Thymus (tissue), 11 donors: ENCODE measurements around the gene CALN1. TPM values are rescaled to one million over a fixed set of nuclear protein-coding genes. Genes with fewer than 3 reads are reported as not detected.
A peak's percentile ranks its signal among the peaks of the same experiment; 100 is the strongest.
"Not testable (repeated sequence)": the region's sequence is repeated elsewhere in the genome, so short reads cannot be mapped to it uniquely, and the experiment has no call there.

Experiments used
- DNase-seq, 9 donors: peaks; one replicate each; pipeline ENCODE4 v3.0.0-alpha.2; 2013; ENCODE audit warnings: low spot score in 9 of 9, low read depth in 6 of 9, missing footprints in 1 of 9
- H3K27ac ChIP-seq, 2 donors: one replicate each; pipeline ENCODE4 v1.5.1; 2013; ENCODE audit warnings: control low read depth in 1 of 2, low read depth in 1 of 2, low read length in 1 of 2, mild to moderate bottlenecking in 1 of 2, moderate library complexity in 1 of 2
- H3K27me3 ChIP-seq, 2 donors: one replicate each; pipeline ENCODE4 v1.5.1; 2013; ENCODE audit warnings: low read length in 1 of 2; ENCODE audit not compliant: control insufficient read depth in 2 of 2, insufficient read depth in 1 of 2
- H3K36me3 ChIP-seq, 2 donors: one replicate each; pipeline ENCODE4 v1.5.1; 2013; ENCODE audit warnings: low read length in 1 of 2, mild to moderate bottlenecking in 1 of 2, moderate library complexity in 1 of 2; ENCODE audit not compliant: control insufficient read depth in 2 of 2, insufficient read depth in 2 of 2
- H3K4me1 ChIP-seq, 2 donors: one replicate each; pipeline ENCODE4 v1.5.1; 2013; ENCODE audit warnings: low read length in 2 of 2; ENCODE audit not compliant: control insufficient read depth in 2 of 2, insufficient read depth in 2 of 2
- H3K4me3 ChIP-seq, 2 donors: one replicate each; pipeline ENCODE4 v1.5.1; 2013; ENCODE audit warnings: low read length in 2 of 2, control low read depth in 1 of 2, mild to moderate bottlenecking in 1 of 2
- H3K9me3 ChIP-seq, 2 donors: one replicate each; pipeline ENCODE4 v1.5.1; 2013; ENCODE audit warnings: low read length in 1 of 2, mild to moderate bottlenecking in 1 of 2; ENCODE audit not compliant: control insufficient read depth in 2 of 2, insufficient read depth in 1 of 2
- WGBS: extraction: QIAGEN DNeasy Blood & Tissue Kit; methylation state at CpG from one replicate; pipeline ENCODE4 v1.1.7; 2013; 5-methylcytosine and 5-hydroxymethylcytosine counted together
- polyA plus RNA-seq: library from polyadenylated mRNA; stranded (reverse); fragments of 200-250 nt; gene quantifications from one replicate; pipeline ENCODE4 v1.2.3, GENCODE V29; 2013
- total RNA-seq: library from RNA; stranded (reverse); fragments of 120-200 nt; gene quantifications from one replicate; pipeline ENCODE4 v1.2.4, GENCODE V29; 2013
- donor health status: healthy.

CALN1 gene
- total and polyA plus RNA-seq, 2 donors = 9.0 to 36.8 TPM

GRCh38 chr7:72230281-72230680 is 181.9 kb downstream of the CALN1 start:
- peaks cover 8 to 27% of the 10 kb centered on the region in 2 donors for H3K36me3 ChIP-seq
- H3K4me1 ChIP-seq = peaks cover 2 to 9% of the 10 kb centered on the region in 2 donors
- WGBS = 94% methylated on average over 4 of the region's 4 CpGs
- peak overlapping the region in 1 of 2 donors; percentile 26 for H3K27ac ChIP-seq
- no peak overlapping the region for H3K4me3 ChIP-seq
- DNase-seq = no peak
- H3K27me3 ChIP-seq = no peaks in the 10 kb centered on the region
- H3K9me3 ChIP-seq = no peaks in the 10 kb centered on the region

DNA sequence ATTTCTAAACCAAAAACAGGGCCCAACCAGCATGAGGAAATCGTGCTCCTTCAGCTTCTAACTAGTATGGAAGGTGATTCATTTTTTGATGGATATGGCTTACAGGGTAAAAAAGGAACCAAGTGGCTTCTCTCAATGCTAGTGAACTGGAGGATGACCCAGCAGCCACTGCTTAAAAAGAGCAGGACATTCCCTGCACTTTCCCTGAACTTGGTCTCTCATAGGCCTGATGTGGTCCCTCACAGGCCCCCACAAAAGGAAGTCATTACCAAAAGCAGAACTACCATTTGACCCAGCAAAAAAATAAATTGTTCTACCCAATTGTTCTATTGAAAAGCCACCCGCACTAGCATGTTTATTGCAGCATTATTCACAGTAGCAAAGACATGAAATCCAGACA is 188.8 kb downstream of the CALN1 start:
- Histone ChIP-seq H3K36me3 (peaks cover 16 to 41% of the 10 kb centered on the region in 2 donors), H3K4me1 (no peaks in the 10 kb centered on the region), H3K27me3 (no peaks in the 10 kb centered on the region), H3K27ac (no peak overlapping the region), H3K4me3 (no peak overlapping the region), H3K9me3 (peaks cover 2 to 6% of the 10 kb centered on the region in 2 donors)
- WGBS = 85% methylated on average over 2 of the region's 2 CpGs
- no peak for DNase-seq

DNA sequence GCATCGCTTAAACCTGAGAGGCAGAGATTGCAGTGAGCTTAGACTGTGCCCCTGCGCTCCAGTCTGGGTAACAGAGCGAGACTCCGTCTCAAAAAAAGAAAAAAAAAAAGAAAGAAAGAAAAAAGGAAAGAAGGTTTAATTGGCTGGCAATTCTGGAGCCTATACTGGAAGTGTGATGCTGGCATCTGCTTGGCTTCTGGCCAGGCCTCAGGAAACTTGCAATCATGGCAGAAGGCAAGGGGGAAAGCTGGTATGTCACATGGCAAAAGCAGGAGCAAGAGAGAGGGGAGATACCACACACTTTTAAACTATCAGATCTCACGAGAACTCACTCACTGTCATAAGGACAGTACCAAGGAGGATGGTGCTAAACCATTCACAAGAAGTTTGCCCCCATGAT is 190.0 kb downstream of the CALN1 start:
- no peak overlapping the region for H3K4me3 ChIP-seq
- no peak overlapping the region for H3K27ac ChIP-seq
- peaks cover 16 to 35% of the 10 kb centered on the region in 2 donors for H3K36me3 ChIP-seq
- H3K9me3 ChIP-seq = peaks cover 2 to 6% of the 10 kb centered on the region in 2 donors
- DNase-seq = no peak
- 96% methylated on average over 5 of the region's 5 CpGs for WGBS
- H3K4me1 ChIP-seq = no peaks in the 10 kb centered on the region
- H3K27me3 ChIP-seq = no peaks in the 10 kb centered on the region

DNA sequence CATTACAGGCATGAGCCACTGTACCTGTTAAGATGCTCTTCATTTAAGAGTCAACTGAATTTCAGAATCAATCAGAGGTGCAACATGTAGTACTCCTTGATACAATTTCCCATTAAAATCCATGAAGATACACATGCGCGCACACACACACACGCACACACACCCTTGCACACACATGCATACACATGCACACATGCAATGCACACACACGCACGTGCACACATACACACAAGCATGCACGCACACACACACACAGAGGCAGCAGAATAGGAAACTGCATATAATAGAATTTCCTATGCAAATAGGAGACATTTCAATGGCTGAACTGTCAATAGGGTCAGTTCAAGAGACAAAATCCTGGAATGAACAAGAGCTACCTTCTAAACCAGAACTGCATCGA is 192.6 kb downstream of the CALN1 start:
- Histone ChIP-seq H3K27ac (no peak overlapping the region), H3K36me3 (peaks cover 11 to 26% of the 10 kb centered on the region in 2 donors), H3K9me3 (peaks cover 2 to 6% of the 10 kb centered on the region in 2 donors), H3K4me3 (no peak overlapping the region), H3K27me3 (no peaks in the 10 kb centered on the region), H3K4me1 (no peaks in the 10 kb centered on the region)
- DNase-seq = no peak
- 99% methylated on average over 7 of the region's 7 CpGs for WGBS

- Histone ChIP-seq H3K9me3 (peaks cover 0 to 6% of the 10 kb centered on the region in 2 donors), H3K4me3 (no peak overlapping the region), H3K36me3 (peaks cover 6 to 22% of the 10 kb centered on the region in 2 donors), H3K27ac (no peak overlapping the region), H3K27me3 (no peaks in the 10 kb centered on the region), H3K4me1 (peaks cover 6 to 7% of the 10 kb centered on the region in 2 donors)
- no peak for DNase-seq
- WGBS = 89% methylated on average over 5 of the region's 5 CpGs
Observed at GRCh38 chr7:72217151-72217550, 195.0 kb downstream of the CALN1 start.

GRCh38 chr7:72213769-72214168 is 198.4 kb downstream of the CALN1 start:
- DNase-seq = no peak
- Histone ChIP-seq H3K27me3 (no peaks in the 10 kb centered on the region), H3K36me3 (peaks cover 6 to 21% of the 10 kb centered on the region in 2 donors), H3K27ac (no peak overlapping the region), H3K4me3 (no peak overlapping the region), H3K4me1 (peaks cover 6 to 7% of the 10 kb centered on the region in 2 donors), H3K9me3 (no peaks in the 10 kb centered on the region)
- WGBS = 98% methylated on average over 5 of the region's 5 CpGs

DNA sequence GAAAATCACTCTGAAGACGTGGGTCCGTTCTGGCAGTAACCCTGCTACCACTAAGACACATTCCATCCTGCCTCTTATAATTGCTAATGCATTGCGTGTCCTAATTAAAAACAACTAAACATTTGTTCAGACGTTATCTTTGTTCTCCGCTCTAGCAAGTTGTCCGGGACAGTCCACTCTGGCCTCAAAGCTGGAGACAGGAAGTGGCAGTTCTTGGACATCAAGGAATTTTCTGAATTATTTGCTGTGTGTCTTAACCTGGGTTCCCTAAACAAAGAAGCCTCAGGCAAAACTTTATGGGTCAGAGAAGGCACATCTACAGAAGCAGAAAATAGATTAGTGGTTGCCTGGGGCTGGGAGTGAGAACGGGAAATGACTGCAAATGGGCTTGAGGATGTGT is 199.1 kb downstream of the CALN1 start:
- peaks cover 6 to 21% of the 10 kb centered on the region in 2 donors for H3K36me3 ChIP-seq
- H3K27ac ChIP-seq = no peak overlapping the region
- no peak overlapping the region for H3K4me3 ChIP-seq
- WGBS = 96% methylated on average over 7 of the region's 7 CpGs
- no peak for DNase-seq
- no peaks in the 10 kb centered on the region for H3K9me3 ChIP-seq
- H3K27me3 ChIP-seq = no peaks in the 10 kb centered on the region
- peaks cover 6 to 7% of the 10 kb centered on the region in 2 donors for H3K4me1 ChIP-seq

DNA sequence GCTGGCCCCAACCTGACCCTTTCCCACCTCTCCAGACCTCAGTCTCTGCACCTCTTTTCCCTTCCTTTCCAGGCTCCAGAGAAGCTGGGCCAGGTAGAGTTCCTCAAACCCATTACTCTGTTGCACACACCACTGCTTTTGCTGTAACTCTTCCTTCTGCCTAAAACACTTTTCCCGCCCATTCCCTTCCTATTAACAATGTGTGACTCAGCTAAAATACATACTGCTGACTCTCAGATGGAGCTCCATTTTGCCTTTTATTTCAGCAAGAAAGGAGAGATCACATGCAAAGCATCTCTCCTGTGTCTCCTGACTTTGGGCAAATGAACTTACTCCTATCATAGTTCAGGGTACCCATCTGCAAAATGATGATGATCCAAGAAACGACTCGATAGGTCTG is 201.0 kb downstream of the CALN1 start:
- no peak overlapping the region for H3K27ac ChIP-seq
- H3K36me3 ChIP-seq = peaks cover 6 to 18% of the 10 kb centered on the region in 2 donors
- H3K4me1 ChIP-seq = peaks cover 6 to 7% of the 10 kb centered on the region in 2 donors
- H3K9me3 ChIP-seq = no peaks in the 10 kb centered on the region
- no peak for DNase-seq
- WGBS = 99% methylated on average over 3 of the region's 3 CpGs
- H3K27me3 ChIP-seq = no peaks in the 10 kb centered on the region
- no peak overlapping the region for H3K4me3 ChIP-seq

DNA sequence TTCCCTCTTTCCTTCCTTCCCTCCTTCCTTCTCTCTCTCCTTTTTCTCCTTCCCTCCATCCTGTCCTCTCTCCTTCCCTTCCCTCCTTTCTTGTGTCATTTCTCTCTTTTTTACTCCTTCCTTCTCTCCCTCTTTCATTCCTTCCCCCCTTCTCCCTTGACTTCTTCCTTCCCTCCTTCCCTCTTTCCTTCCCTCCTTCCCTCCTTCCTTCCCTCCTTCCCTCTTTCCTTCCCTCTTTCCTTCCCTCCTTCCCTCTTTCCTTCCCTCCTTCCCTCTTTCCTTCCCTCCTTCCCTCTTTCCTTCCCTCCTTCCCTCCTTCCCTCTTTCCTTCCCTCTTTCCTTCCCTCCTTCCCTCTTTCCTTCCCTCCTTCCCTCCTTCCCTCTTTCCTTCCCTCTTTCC is 203.1 kb downstream of the CALN1 start:
- DNase-seq, H3K4me3 ChIP-seq, H3K27ac ChIP-seq, H3K4me1 ChIP-seq, H3K9me3 ChIP-seq, H3K27me3 ChIP-seq: not testable (repeated sequence)
- peaks cover 2 to 14% of the 10 kb centered on the region in 2 donors for H3K36me3 ChIP-seq

DNA sequence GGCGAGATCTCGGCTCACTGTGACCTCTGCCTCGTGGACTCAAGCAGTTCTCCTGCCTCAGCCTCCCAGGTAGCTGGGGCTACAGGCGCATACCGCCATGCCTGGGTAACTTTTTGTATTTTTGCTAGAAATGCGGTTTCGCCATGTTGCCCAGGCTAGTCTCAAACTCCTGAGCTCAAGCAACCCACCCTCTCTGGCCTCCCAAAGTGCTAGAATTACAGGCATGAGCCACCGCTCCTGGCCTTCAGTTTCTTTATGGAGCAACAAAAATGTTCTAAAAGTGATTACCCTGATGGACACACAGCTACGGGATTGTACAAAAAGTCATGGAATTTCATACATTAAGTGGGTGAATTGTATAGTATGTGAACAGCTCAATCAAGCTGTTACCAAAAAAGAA is 216.0 kb downstream of the CALN1 start:
- WGBS = 96% methylated on average over 9 of the region's 9 CpGs
- no peak overlapping the region for H3K4me3 ChIP-seq
- peaks cover 1 to 6% of the 10 kb centered on the region in 2 donors for H3K9me3 ChIP-seq
- no peak for DNase-seq
- H3K36me3 ChIP-seq = peaks cover 11 to 20% of the 10 kb centered on the region in 2 donors
- H3K27me3 ChIP-seq = no peaks in the 10 kb centered on the region
- H3K27ac ChIP-seq = no peak overlapping the region
- no peaks in the 10 kb centered on the region for H3K4me1 ChIP-seq
